ENCODE data around the gene PPP2R3A. TPM values are rescaled to one million over a fixed set of nuclear protein-coding genes. Genes with fewer than 3 reads are reported as not detected.
"Not testable (repeated sequence)": the region's sequence is repeated elsewhere in the genome, so short reads cannot be mapped to it uniquely, and the experiment has no call there.

The PPP2R3A gene
- total RNA-seq, 4 donors from 2014 or later: 6.8 to 9.6 (median 8.2) TPM

DNA sequence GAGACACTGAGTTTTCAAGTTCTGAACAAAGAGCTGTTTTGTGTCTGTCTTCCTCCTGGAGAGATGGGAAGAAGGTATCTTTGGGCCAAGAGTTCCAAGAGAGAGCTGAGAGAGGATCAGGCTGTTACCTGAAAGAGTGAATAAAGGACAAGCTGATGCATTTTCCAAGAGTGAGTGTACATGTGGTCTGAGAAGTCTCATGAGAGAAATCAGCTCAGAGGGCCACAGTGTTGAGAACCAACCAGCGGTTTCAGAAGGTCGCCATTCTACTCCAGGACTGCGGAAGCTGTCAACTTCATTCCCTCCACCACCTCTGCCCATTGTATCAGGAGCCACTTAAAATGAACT lies 42.7 kb upstream of the PPP2R3A start:
- no peak for DNase-seq (ENCODE audit: low spot score)
- ATAC-seq (ENCODE audit: low FRiP score): no peak
- TF ChIP-seq, protein P1, sequence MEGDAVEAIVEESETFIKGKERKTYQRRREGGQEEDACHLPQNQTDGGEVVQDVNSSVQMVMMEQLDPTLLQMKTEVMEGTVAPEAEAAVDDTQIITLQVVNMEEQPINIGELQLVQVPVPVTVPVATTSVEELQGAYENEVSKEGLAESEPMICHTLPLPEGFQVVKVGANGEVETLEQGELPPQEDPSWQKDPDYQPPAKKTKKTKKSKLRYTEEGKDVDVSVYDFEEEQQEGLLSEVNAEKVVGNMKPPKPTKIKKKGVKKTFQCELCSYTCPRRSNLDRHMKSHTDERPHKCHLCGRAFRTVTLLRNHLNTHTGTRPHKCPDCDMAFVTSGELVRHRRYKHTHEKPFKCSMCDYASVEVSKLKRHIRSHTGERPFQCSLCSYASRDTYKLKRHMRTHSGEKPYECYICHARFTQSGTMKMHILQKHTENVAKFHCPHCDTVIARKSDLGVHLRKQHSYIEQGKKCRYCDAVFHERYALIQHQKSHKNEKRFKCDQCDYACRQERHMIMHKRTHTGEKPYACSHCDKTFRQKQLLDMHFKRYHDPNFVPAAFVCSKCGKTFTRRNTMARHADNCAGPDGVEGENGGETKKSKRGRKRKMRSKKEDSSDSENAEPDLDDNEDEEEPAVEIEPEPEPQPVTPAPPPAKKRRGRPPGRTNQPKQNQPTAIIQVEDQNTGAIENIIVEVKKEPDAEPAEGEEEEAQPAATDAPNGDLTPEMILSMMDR (IDR thresholded peaks at IDR 0.05): no peak

DNA sequence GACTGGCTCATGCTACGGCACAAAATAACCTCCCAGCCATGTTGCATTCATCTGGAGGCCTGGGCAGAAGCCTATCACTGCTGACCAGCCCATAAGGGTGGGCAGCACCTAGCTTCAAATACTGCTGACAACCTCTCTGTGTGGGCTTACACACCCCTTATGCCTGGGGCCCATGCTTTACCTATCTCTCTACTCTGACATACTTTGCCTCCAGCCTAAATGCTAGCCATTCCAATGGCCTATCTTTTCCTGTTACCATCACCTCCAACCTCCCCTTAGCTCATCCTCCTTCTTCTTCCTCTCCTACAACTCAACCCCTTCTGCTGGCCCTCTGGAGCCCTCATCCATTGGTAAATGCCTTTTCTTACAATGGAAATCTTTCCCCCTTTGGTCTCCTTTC lies 41.0 kb upstream of the PPP2R3A start:
- TF ChIP-seq, protein P1 (IDR thresholded peaks at IDR 0.05): no peak
- ATAC-seq (ENCODE audit: low FRiP score): no peak
- DNase-seq (ENCODE audit: low spot score): no peak

DNA sequence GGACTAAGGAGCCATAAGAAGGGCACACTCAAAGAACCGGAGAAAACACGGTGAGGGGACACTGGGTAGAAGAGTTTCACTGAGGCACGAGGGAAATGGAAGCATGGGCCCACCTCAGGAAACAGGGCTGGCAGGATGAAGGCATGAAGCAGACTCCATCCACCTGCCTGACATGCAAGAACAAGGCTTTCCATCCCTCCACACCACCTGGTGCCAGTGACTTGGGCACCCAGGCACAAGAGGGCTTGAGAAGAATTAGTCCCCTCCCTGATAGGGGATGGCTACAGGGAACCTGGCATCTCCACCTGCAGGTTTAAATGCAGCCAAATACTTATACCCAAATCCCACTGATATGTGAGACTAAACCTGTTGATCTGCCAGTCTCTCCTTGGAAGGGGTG lies 38.9 kb upstream of the PPP2R3A start:
- no peak for DNase-seq (ENCODE audit: low spot score)
- ATAC-seq (ENCODE audit: low FRiP score): no peak
- TF ChIP-seq, protein P1 (IDR thresholded peaks at IDR 0.05): no peak

DNA sequence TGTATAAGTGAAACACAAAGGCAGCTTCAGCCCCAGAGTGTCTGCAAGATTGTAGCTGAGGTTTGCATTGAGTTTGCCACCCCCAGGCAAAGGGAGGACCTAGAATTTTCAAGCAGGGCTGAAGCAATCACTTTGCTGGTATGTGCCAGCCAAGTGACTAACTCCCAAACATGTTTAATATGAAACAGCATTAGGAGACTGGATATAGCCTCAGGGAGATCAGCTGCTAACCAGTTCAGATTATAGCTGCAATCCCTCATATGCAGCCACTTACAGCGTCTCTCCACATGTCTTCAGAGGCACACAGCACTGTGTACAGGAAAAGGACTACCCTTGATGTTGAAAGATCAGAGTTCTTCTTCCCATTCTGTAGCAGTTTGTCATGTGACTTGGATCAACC lies 38.4 kb upstream of the PPP2R3A start:
- DNase-seq (ENCODE audit: low spot score) (no peak), ATAC-seq (ENCODE audit: low FRiP score) (no peak)
- TF ChIP-seq, protein P1 (IDR thresholded peaks at IDR 0.05): no peak

DNA sequence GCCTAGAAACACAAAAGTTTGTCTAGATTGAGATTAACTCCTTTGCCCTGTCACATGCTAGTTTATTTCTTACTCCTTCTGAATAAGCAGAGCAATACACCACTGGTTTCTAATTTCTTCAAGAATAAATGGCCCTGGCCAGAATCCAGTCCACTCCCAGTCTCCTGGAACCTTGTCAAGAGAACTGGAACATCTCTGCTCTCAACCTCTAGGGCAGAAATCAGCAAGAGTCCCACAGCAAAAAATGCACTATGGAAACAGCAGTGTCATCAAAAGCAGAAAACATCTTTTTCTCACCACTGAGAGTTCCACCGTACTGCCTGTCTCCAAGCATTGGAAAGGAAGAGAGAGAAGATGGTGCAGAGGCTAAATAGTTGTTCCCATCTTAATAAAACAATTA lies 35.9 kb upstream of the PPP2R3A start:
- no peak for ATAC-seq (ENCODE audit: low FRiP score)
- no peak for DNase-seq (ENCODE audit: low spot score)
- TF ChIP-seq, protein P1 (IDR thresholded peaks at IDR 0.05): no peak

DNA sequence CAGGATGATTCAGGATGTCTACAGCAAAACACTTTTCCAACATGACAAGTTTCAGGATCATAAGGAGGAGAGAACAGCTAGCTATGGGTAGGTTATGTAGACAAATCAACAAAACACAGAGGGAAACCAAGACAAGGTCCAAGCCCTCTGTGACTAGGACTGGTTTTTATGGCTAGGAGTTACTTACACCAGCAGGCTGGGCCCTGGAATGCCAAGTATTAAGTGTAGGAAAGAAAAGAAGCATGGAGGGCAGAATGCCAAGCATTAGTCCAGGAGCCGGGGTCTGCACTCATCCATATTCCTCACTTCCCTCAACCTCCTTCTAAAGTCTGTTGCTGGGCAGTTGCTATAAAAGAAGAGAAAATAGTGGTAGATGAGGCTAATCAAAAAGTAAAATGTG lies 35.3 kb upstream of the PPP2R3A start:
- no peak for ATAC-seq (ENCODE audit: low FRiP score)
- TF ChIP-seq, protein P1 (IDR thresholded peaks at IDR 0.05): no peak

DNA sequence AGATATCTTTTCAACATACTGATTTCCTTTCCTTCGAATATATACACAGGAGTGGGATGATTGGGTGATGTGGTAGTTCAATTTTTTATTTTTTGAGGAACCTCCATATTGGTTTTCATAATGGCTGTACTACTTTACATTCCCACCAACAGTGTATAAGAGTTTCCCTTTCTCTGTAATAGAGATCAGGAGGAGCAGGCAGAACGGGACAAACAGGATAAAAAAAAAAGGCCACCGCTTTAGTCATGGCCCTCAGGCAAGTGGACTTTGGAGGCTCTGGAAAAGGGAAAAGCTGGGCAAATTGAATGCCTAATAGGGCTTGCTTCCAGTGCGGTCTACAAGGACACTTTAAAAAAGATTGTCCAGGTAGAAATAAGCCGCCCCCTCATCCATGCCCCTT lies 30.4 kb upstream of the PPP2R3A start:
- DNase-seq (ENCODE audit: low spot score); ATAC-seq (ENCODE audit: low FRiP score): not testable (repeated sequence)

More for the DNA sequence above, 35.3 kb upstream of the PPP2R3A start:
- DNase-seq (ENCODE audit: low spot score): no peak

DNA sequence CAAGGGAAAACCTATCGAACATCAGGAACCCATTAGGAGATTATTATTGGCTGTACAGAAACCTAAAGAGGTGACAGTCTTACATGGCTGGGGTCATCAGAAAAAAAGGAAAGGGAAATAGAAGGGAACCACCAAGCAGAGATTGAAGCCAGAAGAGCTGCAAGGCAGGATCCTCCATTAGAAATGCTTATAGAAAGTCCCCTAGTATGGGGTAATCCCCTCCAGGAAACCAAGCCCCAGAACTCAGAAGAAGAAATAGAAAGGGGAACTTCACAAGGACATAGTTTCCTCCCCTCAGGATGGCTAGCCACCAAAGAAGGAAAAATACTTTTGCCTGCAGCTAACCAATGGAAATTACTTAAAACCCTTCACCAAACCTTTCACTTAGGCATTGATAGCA lies 27.8 kb upstream of the PPP2R3A start:
- not testable (repeated sequence) for DNase-seq (ENCODE audit: low spot score)

More for the DNA sequence above, 27.8 kb upstream of the PPP2R3A start:
- not testable (repeated sequence) for ATAC-seq (ENCODE audit: low FRiP score)

Measured in omental fat pad (tissue), 4 donors.